BLaER1 treated with 17β-estradiol and CSF1 and Interleukin-3, amounts not matched to agents 10 nM and 100 nM (cell line): ENCODE measurements around the gene MSLN.
A peak's percentile ranks its signal among the peaks of the same experiment; 100 is the strongest.

Source experiments
- H3K27ac ChIP-seq, 11 experiments: shearing (Covaris generic); formaldehyde crosslinking; 2 replicates each; pipeline ENCODE4 v1.8.1; 2022
- H3K27me3 ChIP-seq, 11 experiments: shearing (Covaris generic); formaldehyde crosslinking; 2 replicates each; pipeline ENCODE4 v1.8.1; 2022
- H3K36me3 ChIP-seq, 11 experiments: shearing (Covaris generic); formaldehyde crosslinking; 2 replicates each; pipeline ENCODE4 v1.8.1; 2022
- H3K4me1 ChIP-seq, 10 experiments: shearing (Covaris generic); formaldehyde crosslinking; 2 replicates each; pipeline ENCODE4 v1.8.1; 2022
- H3K4me2 ChIP-seq, 11 experiments: shearing (Covaris generic); formaldehyde crosslinking; 2 replicates each; pipeline ENCODE4 v1.8.1; 2022
- H3K4me3 ChIP-seq, 10 experiments: shearing (Covaris generic); formaldehyde crosslinking; 2 replicates each; pipeline ENCODE4 v1.8.1; 2022
- H3K9ac ChIP-seq, 11 experiments: shearing (Covaris generic); formaldehyde crosslinking; 2 replicates each; pipeline ENCODE4 v1.8.1; 2022
- H3K9me3 ChIP-seq, 11 experiments: shearing (Covaris generic); formaldehyde crosslinking; replicated peaks in 1 of 11; 2 replicates each; pipeline ENCODE4 v1.8.1; 2022
- H4K20me1 ChIP-seq, 11 experiments: shearing (Covaris generic); formaldehyde crosslinking; 2 replicates each; pipeline ENCODE4 v1.8.1; 2022
- Cebpa-rat ChIP-seq, 11 experiments: shearing (Covaris generic); IDR thresholded peaks; 2 replicates each; pipeline ENCODE4 v1.8.1; 2022

Gene MSLN

GRCh38 chr16:778447-778846 lies 17.9 kb downstream of the MSLN start:
- Histone ChIP-seq H3K27me3 (peaks cover 0 to 23% (median 0%) of the 10 kb centered on the region in 11 experiments; a peak in 4 of 22 replicates), H3K4me2 (peak overlapping the region; percentile 41 to 89 (median 74); a peak in 21 of 22 replicates), H4K20me1 (peaks cover 0 to 35% (median 10%) of the 10 kb centered on the region in 11 experiments; a peak in 9 of 22 replicates), H3K4me3 (no peak overlapping the region), H3K4me1 (peaks cover 19 to 56% (median 45%) of the 10 kb centered on the region in 10 experiments), H3K9ac (peak overlapping the region in 2 of 11 experiments; percentile 3 to 50; a peak in 1 of 22 replicates), H3K27ac (no peak overlapping the region), H3K9me3 (no peaks in the 10 kb centered on the region), H3K36me3 (no peaks in the 10 kb centered on the region)
- TF ChIP-seq Cebpa-rat (IDR thresholded peaks at IDR 0.05), result no peak

- Histone ChIP-seq H3K27ac (no peak overlapping the region), H3K36me3 (no peaks in the 10 kb centered on the region), H3K4me2 (peak overlapping the region in 9 of 11 experiments; percentile 70 to 89 (median 75); a peak in 15 of 22 replicates), H3K9me3 (no peaks in the 10 kb centered on the region), H3K27me3 (peaks cover 0 to 23% (median 0%) of the 10 kb centered on the region in 11 experiments; a peak in 4 of 22 replicates), H3K4me3 (no peak overlapping the region), H4K20me1 (peaks cover 0 to 40% (median 13%) of the 10 kb centered on the region in 11 experiments; a peak in 11 of 22 replicates), H3K4me1 (peaks cover 19 to 62% (median 49%) of the 10 kb centered on the region in 10 experiments), H3K9ac (no peak overlapping the region)
- no peak for TF ChIP-seq Cebpa-rat (IDR thresholded peaks at IDR 0.05)
Measured at GRCh38 chr16:778909-779527, 18.5 kb downstream of the MSLN start.

GRCh38 chr16:779561-779960 lies 19.0 kb downstream of the MSLN start:
- peaks cover 0 to 4% (median 0%) of the 10 kb centered on the region in 11 experiments; a peak in 3 of 22 replicates for H3K36me3 ChIP-seq
- no peak overlapping the region for H3K9ac ChIP-seq
- H3K27me3 ChIP-seq, result peaks cover 0 to 23% (median 0%) of the 10 kb centered on the region in 11 experiments; a peak in 4 of 22 replicates
- no peaks in the 10 kb centered on the region for H3K9me3 ChIP-seq
- H4K20me1 ChIP-seq, result peaks cover 0 to 46% (median 17%) of the 10 kb centered on the region in 11 experiments; a peak in 17 of 22 replicates
- H3K4me2 ChIP-seq, result 0 out of 22 replicates have a peak overlapping the region, but pooled peaks of 1 of the 11 experiments have one; percentile 6
- peaks cover 19 to 63% (median 50%) of the 10 kb centered on the region in 10 experiments for H3K4me1 ChIP-seq
- no peak for TF ChIP-seq Cebpa-rat (IDR thresholded peaks at IDR 0.05)
- H3K27ac ChIP-seq, result no peak overlapping the region
- H3K4me3 ChIP-seq, result no peak overlapping the region

- H3K9ac ChIP-seq, result no peak overlapping the region
- H3K4me1 ChIP-seq, result peaks cover 19 to 69% (median 53%) of the 10 kb centered on the region in 10 experiments
Measured at GRCh38 chr16:780296-780695, 19.8 kb downstream of the MSLN start.

GRCh38 chr16:781346-782010 lies 20.9 kb downstream of the MSLN start:
- Histone ChIP-seq H3K27ac (no peak overlapping the region), H3K4me2 (0 out of 22 replicates have a peak overlapping the region, but pooled peaks of 1 of the 11 experiments have one; percentile 22), H3K4me1 (peaks cover 26 to 68% (median 60%) of the 10 kb centered on the region in 10 experiments), H3K9ac (no peak overlapping the region; a peak in 1 of 22 replicates), H3K4me3 (no peak overlapping the region), H4K20me1 (peaks cover 6 to 65% (median 36%) of the 10 kb centered on the region in 11 experiments; a peak in 21 of 22 replicates), H3K36me3 (peaks cover 7 to 22% (median 13%) of the 10 kb centered on the region in 11 experiments; a peak in 19 of 22 replicates), H3K27me3 (peaks cover 0 to 23% (median 0%) of the 10 kb centered on the region in 11 experiments; a peak in 4 of 22 replicates), H3K9me3 (no peaks in the 10 kb centered on the region)
- no peak for TF ChIP-seq Cebpa-rat (IDR thresholded peaks at IDR 0.05)

More at GRCh38 chr16:780296-780695, 19.8 kb downstream of the MSLN start:
- H3K27ac ChIP-seq, result no peak overlapping the region
- peaks cover 0 to 11% (median 5%) of the 10 kb centered on the region in 11 experiments; a peak in 7 of 22 replicates for H3K36me3 ChIP-seq
- H3K27me3 ChIP-seq, result peaks cover 0 to 23% (median 0%) of the 10 kb centered on the region in 11 experiments; a peak in 4 of 22 replicates
- H4K20me1 ChIP-seq, result peaks cover 4 to 53% (median 24%) of the 10 kb centered on the region in 11 experiments; a peak in 20 of 22 replicates
- H3K4me2 ChIP-seq, result no peak overlapping the region
- H3K4me3 ChIP-seq, result no peak overlapping the region
- no peaks in the 10 kb centered on the region for H3K9me3 ChIP-seq
- no peak for TF ChIP-seq Cebpa-rat (IDR thresholded peaks at IDR 0.05)

GRCh38 chr16:782258-782657 lies 21.7 kb downstream of the MSLN start:
- Histone ChIP-seq H3K4me1 (peaks cover 32 to 68% (median 58%) of the 10 kb centered on the region in 10 experiments), H3K4me2 (peak overlapping the region in 7 of 11 experiments; percentile 61 to 77 (median 65); a peak in 12 of 22 replicates), H3K9me3 (no peaks in the 10 kb centered on the region), H3K27me3 (peaks cover 0 to 23% (median 0%) of the 10 kb centered on the region in 11 experiments; a peak in 4 of 22 replicates), H4K20me1 (peaks cover 6 to 73% (median 44%) of the 10 kb centered on the region in 11 experiments; a peak in 21 of 22 replicates), H3K36me3 (peaks cover 8 to 30% (median 21%) of the 10 kb centered on the region in 11 experiments; a peak in 19 of 22 replicates), H3K9ac (peak overlapping the region in 1 of 11 experiments; percentile 54; a peak in 1 of 22 replicates), H3K27ac (no peak overlapping the region), H3K4me3 (no peak overlapping the region)
- TF ChIP-seq Cebpa-rat (IDR thresholded peaks at IDR 0.05), result no peak

- TF ChIP-seq Cebpa-rat (IDR thresholded peaks at IDR 0.05), result no peak
- H3K36me3 ChIP-seq, result peaks cover 8 to 31% (median 22%) of the 10 kb centered on the region in 11 experiments; a peak in 19 of 22 replicates
- H3K9me3 ChIP-seq, result no peaks in the 10 kb centered on the region
- H3K9ac ChIP-seq, result peak overlapping the region in 4 of 11 experiments; percentile 10 to 54 (median 24); a peak in 5 of 22 replicates
- H3K27ac ChIP-seq, result no peak overlapping the region
- H3K4me1 ChIP-seq, result peaks cover 30 to 65% (median 57%) of the 10 kb centered on the region in 10 experiments
- peak overlapping the region in 9 of 11 experiments; percentile 29 to 77 (median 63); a peak in 17 of 22 replicates for H3K4me2 ChIP-seq
- H3K27me3 ChIP-seq, result peaks cover 0 to 22% (median 0%) of the 10 kb centered on the region in 11 experiments; a peak in 4 of 22 replicates
- no peak overlapping the region for H3K4me3 ChIP-seq
- peaks cover 6 to 79% (median 50%) of the 10 kb centered on the region in 11 experiments; a peak in 21 of 22 replicates for H4K20me1 ChIP-seq
Measured at GRCh38 chr16:782766-783403, 22.4 kb downstream of the MSLN start.
